OCI-M1 (cell line): ENCODE results near the gene LPO.

Source experiments
- DNase-seq: peaks from one replicate; lab custom pipeline; 2025; lab: John Stamatoyannopoulos, UW

LPO gene

DNA sequence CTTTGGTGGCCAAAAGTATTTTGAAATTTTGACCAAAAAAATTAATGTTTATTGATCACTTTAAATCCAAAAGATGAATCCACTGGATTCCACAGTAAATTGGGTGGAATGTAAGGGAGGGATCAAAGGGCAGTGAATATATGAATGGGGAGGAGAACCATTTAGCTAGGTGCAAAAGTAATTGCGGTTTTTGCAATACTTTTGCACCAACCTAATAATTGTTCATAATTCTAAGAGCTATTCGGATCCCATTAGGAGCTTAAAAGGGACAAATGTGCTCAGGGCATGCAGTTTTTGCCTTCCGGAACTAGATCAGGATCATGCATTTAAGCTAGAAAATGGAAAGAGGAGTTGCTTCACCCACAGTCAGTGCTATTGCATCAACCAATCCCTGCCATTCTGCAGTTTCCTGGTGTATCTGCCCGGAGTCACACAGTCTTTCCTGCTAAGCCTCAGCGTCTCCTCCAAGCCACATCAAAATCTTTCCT, at the start of gene LPO:
TSS of gene LPO (plus strand) at position 438 of the 488 bp plus-strand sequence. CDS start 4,396 bp downstream, outside the sequence.
- no peak for DNase-seq

DNA sequence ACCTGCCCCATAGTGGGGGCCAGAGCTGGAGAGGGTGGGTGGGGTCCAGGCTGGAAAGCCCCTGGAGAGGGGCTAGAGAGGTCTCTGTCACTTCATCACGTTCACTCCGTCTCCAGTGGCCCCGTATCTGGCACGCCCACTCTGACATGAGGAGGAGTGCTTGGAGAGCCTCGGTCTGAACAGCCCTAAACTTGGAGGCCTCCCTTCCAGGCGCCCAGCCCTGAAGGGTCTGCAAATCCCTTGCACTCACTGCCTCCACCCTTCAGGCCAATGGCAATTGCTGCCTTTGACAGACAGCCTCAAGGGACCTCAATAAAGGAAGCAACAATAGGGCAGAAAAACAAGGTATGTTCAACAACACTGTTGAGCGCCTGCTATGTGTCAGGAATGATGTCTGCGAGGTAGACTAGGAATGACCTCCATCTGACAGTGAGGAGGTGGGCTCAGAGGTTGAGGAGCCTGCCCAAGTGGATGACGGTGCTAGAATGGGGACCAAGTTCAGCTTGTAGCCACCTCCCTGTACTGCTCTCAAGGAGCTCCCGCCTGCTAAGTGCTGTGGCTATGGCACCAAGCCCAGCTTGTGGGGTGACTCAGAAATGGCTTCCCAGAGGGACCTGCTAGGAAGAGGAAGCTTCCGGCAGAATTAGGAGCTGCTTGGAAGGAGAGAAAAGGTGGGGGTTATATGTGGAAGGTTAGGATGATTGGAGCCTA, 48.8 kb upstream of the LPO start:
- DNase-seq, result peak; percentile 64

DNA sequence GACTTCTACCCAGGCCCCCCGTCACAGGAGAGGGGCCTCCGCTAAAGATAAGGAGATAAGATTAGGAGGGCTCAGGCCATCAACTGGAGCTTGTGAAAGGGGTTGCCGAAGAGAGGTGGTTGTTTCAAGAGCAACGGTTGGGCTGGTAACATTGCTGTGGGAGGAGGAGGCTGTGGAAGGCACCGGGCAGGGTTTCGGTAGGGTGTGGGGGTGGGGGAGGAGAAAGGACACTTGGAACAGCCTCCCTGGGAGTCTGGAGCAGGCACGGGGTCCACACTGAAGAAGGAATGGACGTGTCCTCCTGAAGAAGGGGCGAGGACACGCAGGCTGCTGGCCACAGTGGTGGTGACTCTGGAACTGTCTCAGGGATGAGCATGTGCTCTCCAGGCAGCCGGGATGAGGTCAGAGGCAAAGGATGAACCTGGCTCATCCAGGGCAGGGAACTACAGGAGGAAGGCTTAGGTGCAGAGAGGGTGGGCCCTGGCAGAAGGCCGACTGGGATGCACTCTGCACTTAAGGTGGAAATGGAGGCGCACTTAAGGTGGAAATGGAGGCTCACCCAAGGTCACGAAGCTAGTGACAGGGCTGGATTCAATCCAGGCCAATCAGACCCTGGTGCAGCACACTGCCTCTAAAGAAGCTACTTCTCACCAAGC, 47.0 kb upstream of the LPO start:
- peak; percentile 12 for DNase-seq

DNA sequence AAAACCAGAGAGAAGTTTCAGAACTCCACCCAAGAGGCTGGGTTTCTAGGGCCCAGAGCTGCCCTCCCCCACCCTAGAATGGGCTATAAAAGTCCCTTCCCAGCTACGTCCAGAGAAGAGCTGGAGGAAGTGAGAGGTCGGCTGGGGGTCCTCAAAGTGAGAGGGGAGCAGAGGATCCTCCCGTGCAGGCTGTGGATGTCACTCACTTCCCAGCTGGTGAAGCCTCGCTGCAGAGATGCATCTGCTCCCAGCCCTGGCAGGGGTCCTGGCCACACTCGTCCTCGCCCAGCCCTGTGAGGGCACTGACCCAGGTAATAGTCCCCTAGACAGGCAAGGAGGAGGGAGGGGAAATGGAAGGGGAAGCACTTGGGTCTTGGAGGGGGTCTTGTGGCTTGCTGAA, 45.8 kb upstream of the LPO start, which contains the start of gene EPX:
TSS of gene EPX (plus strand) at position 115 of the 400 bp plus-strand sequence. CDS start at position 236, 121 bp downstream.
- DNase-seq, result no peak

DNA sequence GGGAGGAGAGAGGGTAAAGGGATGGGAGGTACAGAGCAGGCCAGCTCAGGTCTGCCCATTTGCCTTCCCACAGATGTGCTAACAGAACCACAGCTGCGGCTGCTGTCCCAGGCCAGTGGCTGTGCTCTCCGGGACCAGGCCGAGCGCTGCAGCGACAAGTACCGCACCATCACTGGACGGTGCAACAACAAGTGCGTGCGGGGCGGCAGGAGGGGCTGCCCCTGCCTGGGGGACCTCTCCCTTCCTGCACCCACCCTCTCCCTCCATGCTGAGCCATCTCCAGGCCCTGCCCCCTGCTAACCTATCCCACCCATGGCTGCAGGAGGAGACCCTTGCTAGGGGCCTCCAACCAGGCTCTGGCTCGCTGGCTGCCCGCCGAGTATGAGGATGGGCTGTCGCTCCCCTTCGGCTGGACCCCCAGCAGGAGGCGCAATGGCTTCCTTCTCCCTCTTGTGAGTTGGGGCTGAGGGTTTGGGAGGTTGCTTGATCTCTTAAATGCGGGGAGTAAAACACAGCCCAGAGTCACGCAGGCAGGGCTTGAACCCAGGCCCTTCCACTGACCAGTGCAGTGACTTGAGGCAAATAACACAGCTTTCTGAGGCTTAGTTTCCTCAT, 44.6 kb upstream of the LPO start:
- no peak for DNase-seq

DNA sequence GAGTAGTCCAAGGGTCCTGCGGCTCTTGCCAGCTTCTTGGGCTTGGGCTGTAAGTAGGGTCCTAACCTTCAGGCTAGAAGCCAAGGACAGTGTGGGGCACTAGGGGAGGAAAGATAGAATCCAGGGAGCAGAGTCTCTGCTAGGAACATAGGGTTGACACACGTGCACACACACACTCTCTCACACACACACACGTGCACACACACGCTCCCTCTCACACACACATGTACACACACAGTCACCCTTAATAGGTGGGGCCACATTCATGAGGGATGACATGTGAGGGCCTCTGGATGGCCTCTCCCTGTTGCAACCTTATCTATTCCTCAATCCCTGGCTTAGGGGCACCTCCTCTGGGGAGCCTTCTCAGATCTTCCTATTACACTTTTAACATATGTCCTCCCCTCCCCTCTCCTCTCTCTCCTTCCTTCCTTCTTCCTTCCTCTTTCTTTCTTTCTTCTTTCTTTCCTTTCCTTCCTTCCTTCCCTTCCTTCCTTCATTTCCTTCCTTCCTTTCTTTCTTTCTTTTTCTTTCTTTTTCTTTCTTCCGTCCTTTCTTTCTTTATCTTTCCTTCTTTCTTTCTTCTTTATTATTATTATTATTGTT, 42.8 kb upstream of the LPO start:
- DNase-seq, result peak; percentile 28

DNA sequence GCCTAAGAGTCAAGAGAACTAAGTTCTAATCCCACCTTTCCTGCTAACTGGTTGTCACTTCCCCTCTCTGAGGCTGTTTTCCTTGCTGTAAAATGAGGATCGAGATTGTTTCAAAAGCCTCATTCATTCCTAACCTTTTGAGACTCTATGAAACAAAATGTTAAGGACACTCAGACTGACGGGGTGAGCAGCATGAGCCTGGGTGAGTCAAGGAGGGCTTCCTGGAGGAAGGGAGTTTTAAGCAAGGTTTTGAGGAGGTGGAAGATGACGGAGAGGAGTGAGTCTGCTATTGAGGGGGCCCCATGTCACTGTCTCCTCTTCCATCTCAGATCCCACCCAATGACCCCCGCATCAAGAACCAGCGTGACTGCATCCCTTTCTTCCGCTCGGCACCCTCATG, 41.8 kb upstream of the LPO start:
- no peak for DNase-seq

DNA sequence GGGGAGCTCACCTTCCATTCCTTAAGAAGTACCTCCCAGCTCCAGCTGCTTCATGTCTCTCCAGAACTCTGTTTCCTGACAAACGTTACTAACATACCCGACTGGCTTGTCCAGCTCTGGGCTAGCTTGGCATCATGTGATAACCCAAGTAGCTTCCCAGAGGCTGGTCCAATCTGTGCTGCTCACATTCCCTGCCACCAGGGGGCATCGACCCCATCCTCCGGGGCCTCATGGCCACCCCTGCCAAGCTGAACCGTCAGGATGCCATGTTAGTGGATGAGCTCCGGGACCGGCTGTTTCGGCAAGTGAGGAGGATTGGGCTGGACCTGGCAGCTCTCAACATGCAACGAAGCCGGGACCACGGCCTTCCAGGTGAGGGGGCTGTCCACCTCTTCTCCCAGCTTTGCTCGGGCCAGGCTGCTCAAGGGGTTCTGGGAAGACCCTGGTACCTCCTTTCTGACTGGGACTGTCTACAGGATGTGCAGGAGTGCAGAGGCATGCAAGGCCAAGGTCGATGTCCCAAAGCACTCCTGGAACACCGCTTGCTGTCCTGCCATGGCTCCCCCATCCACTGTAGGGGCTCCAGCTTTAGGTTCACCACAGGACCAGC, 38.3 kb upstream of the LPO start:
- DNase-seq, result peak; percentile 75

DNA sequence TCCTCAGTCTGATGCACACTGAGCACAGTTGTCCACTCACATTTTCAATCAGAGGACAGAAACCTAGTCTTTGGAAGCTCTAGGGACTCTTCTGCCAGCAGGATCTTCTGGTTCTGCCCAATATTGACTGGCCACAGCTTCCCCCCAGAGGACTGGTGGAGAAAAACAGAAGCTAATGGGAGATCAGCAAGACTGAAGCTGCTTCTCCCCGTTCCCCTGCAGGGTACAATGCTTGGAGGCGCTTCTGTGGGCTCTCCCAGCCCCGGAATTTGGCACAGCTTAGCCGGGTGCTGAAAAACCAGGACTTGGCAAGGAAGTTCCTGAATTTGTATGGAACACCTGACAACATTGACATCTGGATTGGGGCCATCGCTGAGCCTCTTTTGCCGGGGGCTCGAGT, 35.5 kb upstream of the LPO start:
- DNase-seq, result no peak

DNA sequence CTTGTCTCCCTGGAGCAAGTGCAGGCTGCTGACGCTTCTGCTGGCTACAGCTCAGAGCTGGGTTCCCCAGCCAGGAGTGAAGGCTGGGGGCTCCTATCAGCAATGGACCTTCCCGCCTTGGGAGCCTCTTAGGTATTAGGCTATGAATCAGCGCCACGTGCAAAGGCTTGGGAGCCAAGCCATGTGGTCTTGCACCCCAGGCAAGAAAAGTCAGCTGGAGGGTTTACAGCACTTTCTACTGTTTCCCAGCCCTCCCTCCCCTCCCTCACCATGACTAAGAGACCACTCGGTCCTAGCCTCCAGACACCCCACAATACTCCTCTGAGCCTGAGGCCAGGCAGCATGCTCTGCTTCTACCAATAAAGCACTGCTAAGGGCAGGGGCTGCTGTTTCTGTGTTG, 33.6 kb upstream of the LPO start:
- DNase-seq, result no peak

DNA sequence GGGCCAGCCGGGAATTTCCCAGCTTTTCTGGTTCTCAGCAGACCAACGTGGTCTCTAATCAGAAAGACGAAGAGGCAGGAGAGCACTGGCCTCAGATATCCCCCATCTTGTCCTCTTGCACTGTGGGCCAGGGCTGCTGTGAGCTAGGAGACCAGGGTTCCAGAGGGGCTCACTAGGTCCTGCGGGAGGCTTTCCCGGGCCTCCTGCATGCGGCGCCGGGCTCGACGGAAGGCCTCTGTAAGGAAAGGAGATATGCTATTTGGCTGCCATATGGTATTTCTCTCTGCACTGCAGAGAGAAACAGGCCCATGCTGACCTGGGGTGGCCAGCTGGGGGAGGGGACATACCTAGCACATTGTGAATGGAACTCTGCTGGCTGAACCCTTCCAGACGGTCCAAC, 32.4 kb upstream of the LPO start:
- DNase-seq, result no peak

DNA sequence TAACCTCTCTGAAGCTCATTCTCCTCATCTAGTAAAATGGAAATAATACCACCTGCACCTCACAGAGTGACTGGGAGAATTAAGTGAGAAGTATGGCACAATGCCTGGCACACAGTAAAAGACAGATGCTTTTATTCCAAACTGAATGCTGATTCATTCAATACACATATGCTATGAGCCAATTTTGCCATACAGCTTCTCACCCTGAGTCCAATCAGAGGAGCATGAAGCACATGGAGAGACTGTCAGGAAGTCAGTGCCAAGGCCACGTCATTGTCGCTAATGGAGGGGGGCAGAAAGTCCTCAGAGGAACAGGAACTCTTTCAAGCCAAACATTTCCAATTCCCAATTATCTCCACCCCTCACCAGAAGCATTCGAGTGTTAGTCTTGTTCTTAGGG, 30.9 kb upstream of the LPO start:
- no peak for DNase-seq

DNA sequence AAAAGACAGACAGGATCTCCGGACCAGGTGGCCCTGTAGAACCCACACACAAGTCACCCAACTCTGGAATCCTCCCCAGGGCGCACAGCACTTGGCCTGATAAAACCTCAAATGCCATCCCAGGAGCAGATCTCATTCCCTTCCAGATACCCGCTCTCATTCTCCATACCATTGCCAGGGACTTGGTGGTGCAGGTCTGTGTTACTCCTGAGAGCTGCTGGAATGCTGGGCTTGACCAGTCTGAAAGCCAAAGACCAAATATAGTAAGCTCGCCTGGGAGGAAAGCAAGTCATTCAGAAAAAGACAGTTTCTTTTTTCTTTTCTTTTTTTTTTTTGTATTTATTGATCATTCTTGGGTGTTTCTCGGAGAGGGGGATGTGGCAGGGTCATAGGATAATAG, 30.0 kb upstream of the LPO start:
- DNase-seq, result no peak

DNA sequence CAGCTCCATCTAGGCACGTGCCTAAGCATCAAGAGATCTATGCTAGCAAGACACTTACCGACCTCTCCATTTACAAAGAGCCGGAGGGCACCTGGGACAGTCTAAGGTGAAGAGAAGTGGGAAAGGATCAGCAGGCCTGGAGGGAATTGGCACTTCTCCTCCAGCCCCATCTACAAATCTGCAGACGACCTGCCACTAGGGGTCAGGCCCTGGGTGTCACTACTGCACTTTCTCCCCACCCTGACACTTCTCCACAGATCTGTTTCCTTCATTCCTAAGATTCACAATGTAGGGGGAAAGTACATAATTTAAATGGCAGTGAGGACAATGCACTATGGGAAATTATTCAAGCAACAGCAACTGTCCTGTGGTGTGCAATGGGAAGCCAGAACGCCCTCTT, 27.5 kb upstream of the LPO start:
- no peak for DNase-seq

DNA sequence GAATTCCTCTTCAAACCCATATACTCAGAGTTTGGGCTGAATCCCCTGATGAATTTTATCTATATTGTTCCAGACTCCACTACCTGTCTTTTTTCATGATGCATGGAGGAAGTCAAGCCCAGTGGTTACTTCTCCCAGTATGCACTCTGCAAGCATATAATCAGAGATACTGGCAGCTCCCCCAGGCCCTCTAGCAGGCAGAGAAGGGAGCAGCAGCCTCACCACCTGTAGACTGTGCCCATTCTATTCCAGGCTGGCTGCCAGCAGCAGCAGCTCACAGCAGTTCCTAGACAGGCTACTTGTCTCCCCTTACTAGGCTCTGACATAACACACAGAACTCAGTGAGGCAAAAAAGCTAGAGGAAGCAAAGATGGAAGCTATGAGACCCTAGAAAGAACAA, 22.7 kb upstream of the LPO start:
- peak; percentile 67 for DNase-seq

DNA sequence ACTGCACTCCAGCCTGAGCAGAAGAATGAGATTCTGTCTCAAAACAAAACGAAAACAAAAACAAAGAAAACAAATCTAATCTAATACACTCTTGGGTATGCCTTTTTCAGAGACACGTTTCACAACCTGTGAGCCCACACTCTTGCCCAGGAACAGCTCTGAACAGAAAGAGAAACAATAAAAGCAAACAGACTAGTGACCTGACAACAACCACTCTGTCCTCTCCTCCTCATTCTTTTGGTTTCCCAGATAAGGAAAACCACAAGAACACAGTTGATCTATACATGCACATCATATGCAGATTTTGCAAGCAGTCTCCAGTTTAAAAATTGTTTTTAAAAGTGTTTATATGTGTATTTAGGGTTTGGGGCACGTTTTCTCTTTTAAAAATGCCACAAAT, 20.6 kb upstream of the LPO start:
- peak; percentile 84 for DNase-seq

DNA sequence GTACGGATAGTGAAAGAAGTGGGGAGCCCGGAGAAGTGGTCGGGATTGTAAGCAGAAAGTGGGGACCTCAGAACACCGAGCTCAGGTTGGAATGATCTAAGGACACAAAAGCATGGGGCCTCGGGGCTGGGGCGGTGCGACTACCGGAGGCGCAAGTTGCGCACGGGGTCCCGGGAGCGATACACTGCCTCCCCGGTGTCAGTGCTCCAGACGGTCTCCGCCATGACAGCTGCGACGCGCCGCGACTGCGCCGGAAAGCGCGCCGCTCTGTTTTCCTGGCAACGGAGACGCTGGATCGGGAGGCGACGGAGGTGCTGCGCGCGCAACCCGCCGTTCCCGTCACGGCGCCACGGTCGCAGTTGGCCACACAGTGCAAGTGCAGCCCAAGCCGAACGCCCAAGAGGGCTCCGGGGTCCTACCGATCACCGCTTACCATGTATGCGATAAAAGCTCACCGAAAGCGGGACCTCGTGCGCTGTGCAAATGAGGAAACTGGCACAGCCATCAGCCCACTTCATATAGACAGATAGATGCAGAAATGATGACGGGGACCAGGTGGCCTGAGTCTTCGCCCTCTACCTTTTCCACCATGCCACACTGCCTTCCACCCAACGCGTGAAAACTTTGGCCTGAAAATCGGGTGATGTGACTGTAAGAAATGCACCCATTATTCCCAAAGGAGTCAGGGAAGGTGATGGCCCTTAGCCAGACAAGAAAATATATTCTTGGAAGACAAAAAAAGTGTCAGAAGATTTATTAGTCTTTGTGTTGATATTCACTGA, 19.2 kb upstream of the LPO start, which contains the start of gene MKS1:
TSS of gene MKS1 (minus strand) at position 249 of the 782 bp plus-strand sequence. CDS start at position 224, 25 bp downstream.
- DNase-seq, result peak; percentile 98

DNA sequence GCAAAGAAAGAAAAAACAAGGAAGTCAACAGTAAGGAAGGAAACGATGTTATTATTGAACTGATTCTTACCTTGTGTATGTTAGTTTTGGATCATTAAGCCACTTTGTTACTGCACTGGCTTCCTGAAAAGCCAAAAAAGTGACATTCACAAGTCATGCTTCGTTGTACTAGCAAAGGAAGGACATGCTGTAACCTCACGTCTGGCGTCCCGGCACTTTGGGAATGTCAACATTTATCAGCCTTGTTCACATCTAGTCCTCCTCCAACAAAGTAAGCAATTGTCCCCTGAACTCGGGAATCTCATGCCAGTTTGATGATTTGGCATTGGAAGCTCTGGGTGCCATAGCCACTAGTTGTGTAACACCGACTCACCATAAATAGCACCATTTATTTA, 18.6 kb upstream of the LPO start:
- DNase-seq, result peak; percentile 54

DNA sequence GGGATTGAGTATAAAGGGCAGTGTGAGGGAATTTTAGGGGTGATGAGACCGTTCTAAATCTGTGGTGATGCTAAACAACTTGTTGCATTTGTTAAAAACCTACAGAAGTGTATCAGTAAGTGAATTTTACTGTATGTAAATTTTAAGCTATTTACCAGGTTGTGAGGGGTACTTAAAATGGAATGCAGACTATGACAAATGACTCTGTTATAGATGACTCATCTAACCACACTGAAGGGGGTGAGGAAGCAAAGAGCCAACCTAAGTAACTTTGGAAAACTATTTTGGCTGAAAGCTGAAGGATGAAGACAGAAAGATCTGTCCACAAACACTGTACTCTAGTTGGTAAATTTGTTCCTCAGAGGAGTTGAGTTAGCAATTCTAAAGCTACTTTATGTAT, 14.1 kb upstream of the LPO start:
- peak; percentile 63 for DNase-seq

DNA sequence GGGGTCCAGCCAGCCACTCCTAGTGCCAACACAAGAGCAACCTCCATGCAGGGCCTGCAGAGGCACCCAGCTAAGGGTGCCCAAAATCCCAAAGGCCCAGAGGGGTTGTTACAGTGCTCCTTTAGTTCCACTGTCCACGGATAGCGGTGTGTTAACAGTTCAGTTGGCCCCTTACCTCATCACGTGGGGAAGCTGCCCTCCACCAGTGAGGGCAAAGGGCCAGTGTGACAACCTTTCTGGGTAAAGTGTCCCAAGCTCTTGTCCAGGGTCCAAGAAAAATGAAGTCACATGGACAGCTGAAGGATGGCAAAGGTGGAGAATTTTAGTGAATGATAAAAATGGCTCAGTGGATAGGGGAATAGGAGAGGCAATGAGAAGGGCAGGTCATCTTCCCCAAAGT, 10.7 kb upstream of the LPO start:
- DNase-seq, result no peak

DNA sequence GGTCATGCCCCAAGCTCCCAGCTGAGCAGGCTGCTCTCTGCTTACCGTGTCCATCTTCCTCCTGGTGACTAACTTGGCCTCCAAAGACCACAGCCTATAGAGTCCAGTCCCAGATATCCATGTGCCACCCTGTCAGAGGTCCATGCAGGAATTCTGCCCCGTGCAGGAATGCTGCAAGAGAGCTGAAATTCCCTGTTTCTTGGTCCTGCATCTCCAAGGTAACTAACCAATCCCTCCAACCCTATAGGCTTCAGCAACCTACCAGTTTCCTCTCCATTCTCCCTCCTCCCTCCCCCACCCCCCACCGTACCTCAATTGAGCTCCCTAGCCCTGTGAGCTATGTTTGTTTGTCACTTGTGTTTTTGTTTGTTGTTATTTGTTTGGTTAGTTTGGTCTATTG, 9.7 kb upstream of the LPO start:
- no peak for DNase-seq
